ENCODE results near the gene SLC25A10.

Gene SLC25A10

DNA sequence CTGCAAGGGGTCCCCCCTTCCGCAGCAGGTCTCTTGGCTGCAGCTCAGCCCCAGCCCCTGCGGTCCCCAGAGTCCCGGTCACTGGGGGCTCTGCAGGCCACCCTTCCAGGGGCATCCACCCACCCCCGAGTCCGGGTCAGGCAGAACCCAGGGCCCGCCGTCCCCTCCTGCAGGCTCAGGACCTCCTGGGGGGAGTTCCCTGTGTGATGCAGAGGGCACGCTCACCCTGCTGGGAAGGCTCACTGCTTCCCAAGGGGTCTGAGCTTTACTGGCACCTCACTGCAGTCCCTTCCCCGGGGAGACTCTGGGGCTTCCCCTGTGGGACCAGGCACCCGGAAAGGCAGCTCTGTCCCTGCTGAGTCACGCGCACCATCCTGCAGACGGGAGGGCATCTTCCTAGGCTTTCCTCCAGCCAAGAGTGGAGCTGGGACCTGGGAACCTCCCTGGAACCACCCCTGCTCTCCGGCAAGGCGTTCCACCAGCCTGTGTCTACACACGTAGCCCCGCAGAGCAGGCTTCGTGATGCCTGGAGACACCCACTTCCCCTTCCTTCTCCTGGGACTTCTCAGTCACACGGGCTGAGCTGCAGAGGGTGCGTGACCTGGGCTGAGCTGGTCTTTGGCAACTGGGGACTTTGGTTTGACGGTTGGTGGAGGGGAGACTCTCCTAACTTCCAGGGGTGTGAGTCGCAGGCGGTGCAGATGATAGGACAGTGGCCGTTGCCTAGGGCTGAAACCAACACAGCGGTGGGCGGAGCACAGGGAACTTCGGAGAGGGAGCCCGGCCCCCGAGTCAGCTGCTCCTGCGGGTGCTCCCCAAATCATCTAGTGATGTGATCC lies 23.4 kb downstream of the SLC25A10 start:
- TF ChIP-seq, protein P1, sequence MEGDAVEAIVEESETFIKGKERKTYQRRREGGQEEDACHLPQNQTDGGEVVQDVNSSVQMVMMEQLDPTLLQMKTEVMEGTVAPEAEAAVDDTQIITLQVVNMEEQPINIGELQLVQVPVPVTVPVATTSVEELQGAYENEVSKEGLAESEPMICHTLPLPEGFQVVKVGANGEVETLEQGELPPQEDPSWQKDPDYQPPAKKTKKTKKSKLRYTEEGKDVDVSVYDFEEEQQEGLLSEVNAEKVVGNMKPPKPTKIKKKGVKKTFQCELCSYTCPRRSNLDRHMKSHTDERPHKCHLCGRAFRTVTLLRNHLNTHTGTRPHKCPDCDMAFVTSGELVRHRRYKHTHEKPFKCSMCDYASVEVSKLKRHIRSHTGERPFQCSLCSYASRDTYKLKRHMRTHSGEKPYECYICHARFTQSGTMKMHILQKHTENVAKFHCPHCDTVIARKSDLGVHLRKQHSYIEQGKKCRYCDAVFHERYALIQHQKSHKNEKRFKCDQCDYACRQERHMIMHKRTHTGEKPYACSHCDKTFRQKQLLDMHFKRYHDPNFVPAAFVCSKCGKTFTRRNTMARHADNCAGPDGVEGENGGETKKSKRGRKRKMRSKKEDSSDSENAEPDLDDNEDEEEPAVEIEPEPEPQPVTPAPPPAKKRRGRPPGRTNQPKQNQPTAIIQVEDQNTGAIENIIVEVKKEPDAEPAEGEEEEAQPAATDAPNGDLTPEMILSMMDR (IDR thresholded peaks at IDR 0.05): no peak

DNA sequence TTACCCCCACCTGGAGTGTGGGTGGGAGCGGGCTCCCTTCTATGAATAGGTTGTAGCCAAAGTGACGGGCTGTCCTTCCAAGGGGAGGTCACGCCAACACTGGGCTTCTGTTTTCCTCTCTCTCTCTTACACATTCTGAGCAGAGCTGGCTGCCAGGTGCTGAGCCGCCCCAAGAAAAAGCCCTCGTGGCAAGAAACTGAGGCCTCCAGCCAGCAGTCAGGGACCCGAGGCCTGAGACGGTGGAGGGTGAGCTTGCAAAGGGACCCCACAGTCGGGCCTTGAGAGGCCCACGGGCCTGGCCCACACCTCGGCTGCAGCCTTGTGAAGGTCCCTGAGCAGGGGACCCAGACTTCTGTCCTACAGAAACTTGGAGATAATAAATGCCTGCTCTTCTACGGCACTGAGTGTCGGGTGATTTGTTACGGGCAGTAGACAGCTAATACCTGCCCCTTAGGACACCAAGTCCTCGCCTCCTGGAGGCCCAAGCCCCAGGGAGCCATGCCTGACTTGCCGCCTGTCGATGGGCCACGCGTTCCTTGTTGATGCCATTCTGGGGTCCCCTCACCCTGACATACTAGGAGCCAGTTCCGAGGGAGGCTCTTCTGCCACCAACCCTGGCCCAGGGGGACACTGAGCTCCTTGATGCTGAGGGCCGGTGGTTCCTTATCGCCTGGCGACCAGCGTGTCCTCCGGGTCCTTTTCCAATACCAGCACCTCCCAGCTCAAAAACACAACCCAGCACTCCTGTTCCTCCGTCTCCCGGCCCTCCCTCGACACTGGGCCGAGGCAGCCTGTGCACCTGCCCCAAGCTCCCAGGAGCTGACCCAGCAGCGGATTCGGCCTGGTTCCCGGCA lies 26.1 kb downstream of the SLC25A10 start:
- TF ChIP-seq, protein P1 (IDR thresholded peaks at IDR 0.05): no peak

DNA sequence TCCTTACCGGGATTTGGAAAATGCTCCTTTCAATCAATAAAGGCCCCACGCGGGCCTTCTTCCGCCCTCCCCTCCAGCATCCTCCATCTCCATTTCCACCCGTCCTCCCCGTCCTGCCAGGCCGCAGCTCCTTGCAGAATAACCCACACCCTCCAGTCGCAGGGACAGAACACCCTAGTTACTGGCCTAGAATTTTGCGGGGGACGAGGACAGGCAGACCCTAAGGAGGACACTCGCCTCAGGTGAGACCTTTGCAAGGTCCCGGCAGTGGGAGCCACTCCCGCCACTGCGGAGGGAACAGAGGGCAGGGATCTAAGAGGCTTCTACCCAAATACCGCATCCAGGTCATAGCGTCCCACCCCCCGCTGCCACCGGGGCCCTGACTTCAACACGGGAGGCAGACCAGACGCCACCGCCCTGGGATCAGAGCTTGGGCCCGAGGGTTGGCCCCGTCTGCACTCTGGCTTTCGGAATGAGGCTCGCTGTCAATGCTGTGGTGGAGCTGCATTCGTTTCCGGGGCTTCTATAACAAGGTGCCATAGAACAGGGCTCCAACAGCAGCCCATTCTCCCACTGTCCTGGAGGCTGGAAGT lies 26.8 kb downstream of the SLC25A10 start:
- TF ChIP-seq, protein P1 (IDR thresholded peaks at IDR 0.05): no peak

DNA sequence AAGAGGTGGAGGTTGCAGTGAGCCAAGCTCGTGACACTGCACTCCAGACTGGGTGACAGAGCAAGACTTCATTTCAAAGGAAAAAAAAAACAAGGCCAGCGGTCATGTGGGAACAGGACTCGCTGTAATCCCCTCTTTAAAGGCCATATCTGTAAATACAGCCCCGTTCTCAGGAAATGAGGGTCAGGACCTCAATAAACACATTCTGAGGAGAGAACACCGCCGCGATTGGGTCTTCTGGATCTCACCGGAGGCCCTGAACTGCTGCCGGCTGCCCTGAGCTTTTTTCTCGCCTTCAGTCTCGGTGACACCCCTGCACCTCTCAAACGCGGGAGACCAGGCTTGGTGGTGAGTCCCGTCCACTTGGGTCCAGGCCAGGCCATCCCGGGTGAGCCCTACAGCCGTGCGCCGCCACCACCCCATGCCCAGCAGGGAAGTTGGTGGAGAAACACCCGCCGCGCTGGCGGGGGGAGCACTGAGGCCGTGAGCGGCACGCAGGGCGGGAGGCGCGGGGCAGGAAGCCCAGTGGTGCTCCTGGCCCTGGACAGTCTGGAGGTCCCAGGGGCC lies 28.4 kb downstream of the SLC25A10 start:
- TF ChIP-seq, protein P1 (IDR thresholded peaks at IDR 0.05): no peak

DNA sequence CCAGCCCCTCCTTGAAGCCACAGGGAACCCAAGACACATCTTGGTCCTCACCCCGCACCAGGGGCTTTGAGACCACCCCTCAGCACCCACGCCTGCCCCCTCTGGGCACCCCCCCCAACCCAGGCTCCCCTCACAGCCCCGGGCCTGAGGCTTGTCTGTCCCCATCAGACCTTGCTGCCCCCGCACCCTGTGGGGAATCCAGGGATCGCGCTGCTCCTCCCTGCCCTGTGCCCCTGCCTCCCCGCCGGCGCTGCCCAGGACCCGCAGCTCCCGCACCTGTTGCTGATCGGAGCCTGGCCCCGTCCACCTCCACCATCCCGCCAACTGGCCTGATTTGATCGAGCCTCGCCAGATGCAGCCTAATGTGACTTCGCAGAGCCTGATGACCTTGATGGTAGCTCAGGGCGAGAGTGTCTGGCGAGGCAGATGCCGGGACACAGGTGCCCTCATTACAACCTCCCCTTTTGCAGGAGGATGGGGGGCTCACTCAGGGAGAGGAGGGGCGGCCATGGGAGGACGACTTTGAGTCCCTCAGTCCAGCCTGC lies 29.0 kb downstream of the SLC25A10 start:
- TF ChIP-seq, protein P1 (IDR thresholded peaks at IDR 0.05): no peak

DNA sequence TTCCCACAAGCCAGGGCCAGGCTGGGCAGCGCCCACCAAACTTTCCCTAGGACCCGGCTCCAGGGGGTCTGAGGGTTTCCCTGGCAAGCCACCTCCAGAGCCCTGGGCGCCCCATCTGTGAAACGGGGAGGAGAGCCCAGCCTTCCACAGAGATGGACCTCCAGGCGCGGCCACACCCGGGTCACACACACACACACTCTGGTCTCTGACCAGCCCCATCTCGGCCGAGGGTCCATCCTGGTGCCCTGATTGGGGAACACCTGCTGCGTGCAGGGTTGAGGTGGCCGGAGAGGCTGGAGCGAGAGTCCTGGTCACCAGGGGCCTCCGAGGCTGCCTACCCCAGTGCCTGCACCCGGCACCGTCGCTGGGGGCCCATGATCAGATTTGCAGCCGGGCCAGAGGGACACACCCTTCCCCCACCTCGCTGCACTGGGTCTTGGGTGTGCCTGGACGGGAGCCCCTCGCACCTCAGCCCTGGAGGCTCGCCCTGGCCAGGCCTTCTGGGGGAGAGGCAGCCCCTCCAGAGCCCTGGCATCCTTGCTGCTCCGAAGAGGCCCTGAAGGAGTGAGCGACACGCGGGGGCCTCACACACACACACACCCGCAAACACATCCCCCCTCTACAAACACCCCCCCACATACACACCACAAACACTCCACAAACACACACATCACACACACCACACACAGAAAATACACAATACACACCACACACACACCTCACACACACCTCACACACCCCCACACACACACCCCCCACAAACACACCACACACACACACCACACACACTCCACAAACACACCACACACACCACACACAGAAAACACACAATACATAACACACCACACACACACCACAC lies 29.7 kb downstream of the SLC25A10 start:
- TF ChIP-seq, protein P1 (IDR thresholded peaks at IDR 0.05): no peak
